GM21825 (cell line): ENCODE measurements around the gene METTL1.
"Not testable (repeated sequence)": the region's sequence is repeated elsewhere in the genome, so short reads cannot be mapped to it uniquely, and the experiment has no call there.

Experiments
- ATAC-seq: cut with Tn5 transposase; IDR thresholded peaks from one replicate; pipeline ENCODE4 v1.9.1; 2021; ENCODE audit warnings: mild to moderate bottlenecking, moderate library complexity; ENCODE audit not compliant: unreplicated experiment

The METTL1 gene

DNA sequence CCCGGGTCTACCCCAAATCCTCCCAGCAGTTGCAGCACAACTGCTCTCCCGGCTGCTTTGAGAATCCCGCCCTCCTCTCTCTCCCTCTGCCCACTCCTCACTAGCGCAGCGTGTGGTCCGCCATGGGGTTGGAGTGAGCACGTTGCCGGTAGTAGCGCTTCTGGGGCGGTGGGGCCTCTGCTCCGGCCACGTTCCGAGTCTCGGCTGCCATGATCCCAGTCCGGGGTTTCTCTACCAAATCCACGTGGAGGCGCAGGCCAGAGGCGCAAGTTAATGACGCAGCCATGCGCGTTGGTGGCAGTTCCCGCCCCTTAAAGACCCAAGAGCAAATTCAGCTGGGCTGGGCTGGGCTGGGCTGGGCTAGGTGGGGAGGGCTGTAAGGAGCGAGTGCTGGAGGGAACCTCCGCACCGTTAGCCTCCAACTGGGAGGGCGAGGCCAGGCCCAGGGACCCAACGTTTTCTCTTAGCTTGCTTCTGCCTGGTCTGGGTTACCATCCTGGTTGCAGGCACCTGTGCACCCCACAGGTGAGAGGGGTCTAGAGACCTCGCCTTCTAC is at the start of gene METTL1:
Gene METTL1, minus strand, starts transcription at position 233 of the 556 bp plus-strand sequence. Its CDS starts 22 bp downstream, at position 211.
- ATAC-seq = peak; percentile 86

DNA sequence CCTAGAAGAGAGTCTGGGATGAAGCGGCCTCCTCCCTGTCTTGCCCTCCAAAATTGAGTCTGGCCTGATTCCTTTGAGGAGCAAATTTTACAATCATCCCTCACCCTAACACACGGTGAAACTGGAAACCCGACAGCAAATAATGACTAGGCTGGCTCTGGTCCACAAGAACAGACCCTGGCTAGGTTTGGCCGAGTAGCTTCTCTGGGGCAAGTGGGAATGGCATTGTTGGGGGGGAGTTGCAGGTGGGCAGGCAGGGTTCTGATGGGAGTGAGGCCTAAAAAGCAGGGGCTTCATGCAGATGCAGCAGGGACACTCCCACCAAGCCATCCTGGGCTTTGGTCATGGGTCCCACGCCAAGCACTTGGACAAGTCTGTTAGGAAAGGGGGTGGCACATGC is 49.1 kb upstream of the METTL1 start:
- not testable (repeated sequence) for ATAC-seq

DNA sequence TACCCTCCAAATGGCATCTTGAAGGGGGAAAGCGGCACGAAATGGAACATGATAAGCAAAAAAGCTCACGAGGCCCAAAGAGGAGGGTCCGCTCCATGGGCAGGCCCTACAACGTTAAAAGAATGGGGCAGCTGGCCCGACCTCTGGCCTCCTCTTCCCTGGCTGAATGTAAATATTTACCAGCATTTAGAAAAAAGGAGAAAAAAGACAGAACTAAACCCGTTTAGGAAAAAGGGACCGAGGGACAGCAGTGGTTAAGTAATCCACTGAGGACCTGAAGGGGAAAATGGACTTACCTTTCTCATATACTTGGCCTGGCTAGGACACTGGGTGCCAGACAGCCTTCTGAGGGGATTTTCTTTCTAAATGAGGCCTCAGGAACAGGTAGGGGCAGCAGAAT is 48.2 kb upstream of the METTL1 start:
- not testable (repeated sequence) for ATAC-seq

DNA sequence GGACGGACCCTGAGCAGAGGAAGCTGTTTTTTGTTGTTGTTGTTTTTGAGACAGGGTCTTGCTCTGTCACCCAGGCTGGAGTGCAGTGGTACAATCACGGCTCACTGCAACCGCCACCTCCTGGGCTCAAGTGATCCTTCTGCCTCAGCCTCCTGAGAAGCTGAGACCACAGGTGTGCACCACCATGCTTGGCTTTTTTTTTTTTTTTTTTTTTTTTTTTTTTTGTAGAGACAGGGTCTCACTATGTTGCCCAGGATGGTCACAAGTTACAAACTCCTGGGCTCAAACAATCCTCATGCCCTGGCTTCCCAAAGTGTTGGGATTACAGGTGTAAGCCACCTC is 46.1 kb upstream of the METTL1 start:
- ATAC-seq = not testable (repeated sequence)

DNA sequence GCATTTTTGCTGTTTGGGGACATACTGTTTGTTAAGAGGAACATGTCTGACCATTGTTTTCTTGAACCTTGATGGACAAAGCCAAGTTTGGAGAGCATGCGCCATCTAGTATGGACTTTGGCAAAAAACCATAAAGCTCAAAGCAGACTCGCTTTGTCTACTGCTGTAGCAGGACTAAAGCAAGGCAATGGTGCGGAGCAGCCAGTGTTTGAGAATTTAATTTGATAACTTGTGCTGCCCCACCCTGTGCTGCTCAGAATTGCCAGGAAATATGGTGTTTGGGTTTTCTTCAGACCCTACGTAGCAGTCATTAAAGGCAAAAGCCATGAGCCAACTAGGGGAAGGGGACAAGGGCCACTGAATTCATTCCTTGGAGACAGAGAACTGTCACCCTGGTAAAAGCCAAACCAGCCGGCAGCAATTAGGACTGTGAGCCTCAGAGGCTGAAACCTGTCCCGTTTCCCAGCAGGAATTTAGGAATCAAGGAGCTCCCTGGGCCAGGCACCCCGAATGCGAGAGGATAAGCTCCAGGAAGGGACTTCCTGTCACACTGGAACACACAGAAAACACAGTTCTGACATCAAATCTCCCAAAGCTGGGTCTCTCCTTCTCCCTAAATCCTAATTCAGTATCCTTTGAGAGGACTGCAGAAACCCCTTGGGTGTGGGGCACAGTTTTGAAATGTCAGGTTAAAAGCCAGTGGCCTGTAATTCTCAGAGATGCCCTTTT is 45.5 kb upstream of the METTL1 start:
- ATAC-seq = no peak

DNA sequence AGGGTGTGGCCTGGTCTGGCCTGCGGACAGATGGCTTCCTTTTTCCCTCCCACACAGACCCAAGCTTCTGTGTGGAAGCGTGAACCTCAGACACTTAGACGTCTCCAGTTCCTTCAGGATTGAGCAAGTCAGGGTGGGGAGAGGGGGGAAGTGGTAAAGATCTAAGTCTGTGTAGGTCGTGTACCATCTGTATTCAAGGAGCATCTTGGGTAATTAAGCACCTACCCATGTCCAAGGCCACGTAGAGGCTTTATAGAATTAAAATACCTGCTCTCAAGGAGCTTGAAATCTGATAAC is 44.9 kb upstream of the METTL1 start:
- ATAC-seq = no peak

DNA sequence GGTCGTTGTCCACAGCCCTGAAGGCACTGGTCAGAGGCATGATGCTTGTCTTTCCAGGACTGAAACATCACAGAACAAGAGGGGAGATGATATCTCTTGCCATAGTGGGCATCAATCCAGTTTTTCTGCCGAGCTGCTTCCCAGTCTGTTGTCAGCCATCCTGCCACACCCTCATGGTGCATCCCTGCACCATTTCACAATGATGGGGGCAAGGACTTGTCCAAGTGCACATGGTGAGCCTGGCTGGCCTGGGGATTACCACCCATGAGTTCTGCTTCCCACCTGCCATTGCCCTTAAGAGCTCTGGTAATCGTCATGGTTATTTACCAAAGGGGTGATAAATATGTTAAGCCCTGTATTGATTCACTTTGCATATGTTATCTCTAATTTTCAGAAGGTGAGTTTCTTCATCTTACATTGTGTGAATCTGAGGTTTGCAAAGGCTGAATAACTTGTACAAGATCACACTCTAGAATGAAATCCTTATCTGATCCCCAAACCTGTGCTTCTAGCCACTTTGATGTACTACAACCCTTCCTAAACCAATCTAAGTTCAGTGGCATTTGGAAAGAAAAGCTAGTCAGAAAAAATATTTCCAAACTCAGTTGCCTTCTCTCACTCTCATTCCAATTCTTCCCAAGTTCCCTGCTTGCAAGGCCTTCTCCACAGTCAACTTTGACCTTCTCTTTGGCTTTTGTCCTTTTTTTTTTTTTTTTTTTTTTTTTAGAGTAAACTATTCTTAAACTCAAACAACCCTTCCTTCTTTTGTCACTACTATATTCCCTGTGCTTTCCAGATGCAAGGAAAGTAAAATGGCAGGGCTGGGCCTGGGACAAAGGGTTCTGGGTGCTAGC is 44.3 kb upstream of the METTL1 start:
- no peak for ATAC-seq

DNA sequence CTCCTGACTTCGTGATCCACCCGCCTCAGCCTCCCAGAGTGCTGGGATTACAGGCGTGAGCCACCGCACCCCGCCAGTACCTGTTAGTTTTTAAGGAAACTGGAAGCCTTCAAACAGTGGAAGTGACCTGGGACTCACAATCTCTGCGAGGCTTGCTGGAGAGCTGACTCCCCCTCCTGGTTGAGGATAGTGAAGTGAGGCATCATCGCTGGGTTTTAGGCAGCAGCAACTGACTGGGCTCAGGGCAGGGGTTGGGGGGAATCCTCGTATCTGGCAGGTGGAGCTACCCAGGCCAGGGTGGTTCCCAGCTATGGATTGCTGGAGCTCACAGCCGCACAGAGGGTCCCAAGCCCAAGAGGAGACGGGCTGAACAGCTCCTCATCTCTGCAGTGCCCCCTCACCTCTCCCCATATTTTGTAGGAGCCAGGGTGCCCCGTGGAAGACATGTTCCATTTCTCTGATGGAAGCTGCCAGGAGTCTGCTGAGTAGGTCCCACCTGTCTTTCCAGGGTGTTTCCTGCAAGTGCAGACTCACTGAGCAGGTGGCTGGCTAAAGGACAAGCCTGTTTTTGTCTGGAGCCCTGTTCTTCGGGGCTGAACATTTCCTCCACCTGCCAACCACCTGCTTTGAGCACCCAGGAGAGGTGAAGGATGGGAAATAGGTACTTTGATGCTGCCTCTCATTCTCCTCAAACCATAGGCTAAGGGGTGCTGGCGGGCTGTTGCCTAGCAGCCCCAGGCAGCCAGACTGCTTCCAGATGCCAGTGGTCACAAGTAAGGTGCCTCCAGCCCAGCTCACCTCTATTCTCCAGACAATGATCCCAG is 43.5 kb upstream of the METTL1 start:
- no peak for ATAC-seq

DNA sequence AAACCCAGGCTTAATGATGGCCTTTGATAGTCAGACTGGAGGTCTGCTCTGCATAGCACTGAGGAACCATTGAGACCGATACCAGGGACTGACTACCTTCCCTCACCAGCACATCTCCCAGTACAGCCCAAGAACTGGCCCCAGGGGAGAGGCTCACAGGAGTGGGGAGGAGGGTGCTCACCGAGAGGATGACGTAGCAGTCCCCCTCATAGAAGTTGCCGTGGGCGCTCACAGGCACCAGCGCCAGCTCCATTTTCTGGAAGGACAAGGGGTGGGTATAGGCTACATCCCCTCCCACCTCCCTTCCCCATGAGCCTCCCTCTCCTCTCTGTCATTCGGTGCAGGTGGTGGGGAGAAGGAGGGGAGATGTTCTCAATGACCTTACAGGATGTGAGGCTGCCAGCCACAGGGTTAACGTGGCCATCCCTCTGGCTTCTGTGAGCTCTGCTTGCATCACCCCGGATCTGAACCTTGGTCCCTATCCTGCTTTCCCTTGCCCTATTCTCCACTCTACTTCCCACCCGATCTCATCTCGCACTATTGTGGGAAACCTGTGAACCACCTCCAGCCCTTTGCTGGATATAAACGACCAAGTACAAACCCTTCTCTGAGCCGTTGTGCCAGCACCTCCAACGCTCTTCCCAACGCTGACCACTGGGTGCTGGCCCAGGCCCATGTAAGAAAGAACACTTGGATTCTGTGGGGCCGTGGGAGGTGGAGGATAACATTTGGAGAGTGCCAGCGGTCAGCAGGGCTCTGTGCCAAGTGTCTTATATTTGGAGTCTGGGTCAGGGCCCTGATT is 42.3 kb upstream of the METTL1 start:
- no peak for ATAC-seq

DNA sequence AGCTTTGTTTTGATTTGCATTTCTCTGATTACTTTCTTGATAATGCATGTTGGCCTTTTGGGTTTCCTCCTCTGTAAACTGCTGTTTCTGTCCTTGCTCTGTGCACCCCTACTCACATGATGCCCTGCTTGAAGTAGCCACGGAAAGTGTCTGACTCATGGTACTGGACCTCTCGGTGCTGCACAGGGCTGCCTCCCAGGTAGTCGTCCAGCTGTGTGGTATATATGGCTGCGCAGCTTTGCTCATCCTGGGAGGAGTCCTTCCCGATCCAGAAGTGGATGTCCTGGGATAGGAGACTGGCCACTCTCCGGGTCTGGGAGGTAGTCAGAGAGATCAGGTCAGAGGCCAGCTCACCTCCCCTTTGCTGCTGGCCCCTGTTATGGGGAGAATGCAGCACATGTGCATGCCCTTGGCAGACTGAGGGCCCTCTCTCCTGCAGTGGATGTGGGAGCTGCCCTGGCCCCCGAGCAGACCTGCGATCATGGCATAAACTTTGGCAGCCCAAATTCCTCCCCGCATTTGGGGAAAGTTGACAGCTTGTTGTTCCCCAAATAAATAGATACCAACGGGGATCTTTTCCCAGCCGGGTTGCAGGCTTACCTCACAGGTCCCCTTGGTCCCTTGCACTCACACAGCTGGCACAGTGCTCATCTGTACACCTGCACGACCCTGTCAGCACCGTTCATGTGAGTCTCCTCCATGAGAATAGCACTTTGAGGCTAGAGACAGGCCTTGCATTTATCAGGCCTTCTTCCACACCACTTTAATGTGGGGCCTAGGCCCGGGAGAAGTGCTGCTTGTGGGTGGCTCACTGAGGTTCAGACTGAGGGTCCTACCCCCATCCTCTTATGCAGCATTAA is 41.4 kb upstream of the METTL1 start:
- no peak for ATAC-seq

DNA sequence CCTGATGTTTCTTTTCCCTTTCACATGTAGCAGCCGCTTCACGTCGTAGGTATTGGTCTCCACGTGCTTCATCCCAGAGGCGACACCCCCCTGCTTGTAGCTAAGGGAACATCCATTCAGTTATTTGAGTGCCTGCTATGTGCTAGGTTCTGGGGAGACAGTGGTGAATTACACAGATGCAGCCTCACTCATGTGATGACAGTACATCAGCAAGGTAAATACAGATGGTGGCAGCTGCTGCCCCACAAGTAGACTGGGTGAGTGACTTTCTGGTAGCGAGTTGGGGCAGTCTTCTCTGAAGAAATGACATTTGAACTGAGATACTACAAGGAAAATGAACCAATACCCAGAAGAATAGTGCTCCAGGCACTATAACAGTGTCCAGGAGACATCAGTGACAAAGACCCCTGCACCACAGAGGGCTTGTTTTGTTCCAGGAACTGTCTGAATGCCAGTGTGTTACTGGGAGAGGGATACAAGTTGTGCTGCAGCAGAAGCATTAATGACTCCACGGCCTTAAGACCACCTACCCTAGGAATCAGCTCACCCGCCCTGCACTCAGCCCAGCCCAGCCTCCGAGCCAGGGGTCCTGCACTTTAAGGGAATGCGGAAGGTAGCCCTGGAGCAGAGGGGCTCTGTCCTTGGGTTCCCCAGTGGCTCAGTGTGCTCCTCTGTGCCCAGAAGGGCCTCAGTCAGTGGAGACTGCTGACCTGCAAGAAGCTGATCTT is 39.3 kb upstream of the METTL1 start:
- no peak for ATAC-seq

DNA sequence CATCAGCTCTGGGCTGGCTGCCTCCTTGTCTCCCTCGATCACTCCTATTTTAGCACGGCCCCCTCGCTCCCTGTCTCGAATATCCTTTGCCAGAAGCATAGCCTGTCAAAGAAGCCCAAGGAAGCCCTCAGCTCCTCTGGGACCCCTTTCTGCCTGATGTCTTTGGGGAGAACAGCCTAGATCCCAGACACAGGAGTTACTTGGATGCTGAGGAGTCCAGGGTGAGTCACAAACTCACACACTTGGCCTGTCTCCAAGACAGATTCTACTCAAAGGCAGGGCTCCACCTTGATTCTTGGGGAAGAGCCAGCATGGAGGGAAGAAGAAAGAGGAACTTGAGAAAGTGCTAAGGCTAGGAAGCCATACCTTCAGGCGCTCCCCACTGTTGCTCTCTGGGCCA is 38.5 kb upstream of the METTL1 start:
- no peak for ATAC-seq

DNA sequence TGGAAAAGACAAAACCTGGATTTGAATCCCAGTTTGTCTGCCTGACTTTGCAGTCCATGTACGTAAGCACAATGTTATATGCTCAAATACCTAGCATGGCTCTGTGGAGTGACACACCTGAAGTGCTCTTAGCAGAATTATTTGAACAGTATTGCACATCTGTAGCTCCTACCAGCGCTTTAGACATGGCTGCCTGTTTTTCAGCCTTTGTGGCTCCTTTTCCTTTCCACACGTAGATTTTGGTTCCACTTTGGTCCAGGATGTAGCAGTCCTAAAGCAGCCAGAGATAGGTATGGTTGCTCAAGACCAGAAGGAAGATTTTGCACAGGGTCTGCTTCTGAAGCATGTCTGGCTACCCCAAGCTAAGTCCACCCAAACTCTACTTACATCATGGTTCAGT is 37.5 kb upstream of the METTL1 start:
- no peak for ATAC-seq

DNA sequence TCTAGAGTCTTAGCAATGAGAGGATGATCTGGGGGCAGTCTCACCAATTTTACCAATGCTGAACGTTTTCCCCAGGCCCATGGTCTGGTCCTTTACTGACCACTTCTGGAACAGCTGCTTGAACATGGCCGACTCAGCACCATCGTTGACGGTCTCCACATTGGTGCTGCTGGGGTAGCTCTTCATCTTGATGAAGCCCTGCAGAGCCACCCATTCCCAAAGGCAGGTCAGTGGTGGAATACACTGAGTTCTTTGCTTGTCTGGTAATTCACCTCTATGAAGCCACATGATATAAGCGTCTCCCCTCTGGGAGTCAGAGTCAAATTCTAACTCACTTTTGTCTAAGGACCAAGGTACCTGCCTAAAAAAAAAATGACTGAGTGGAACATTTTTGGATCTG is 36.4 kb upstream of the METTL1 start:
- no peak for ATAC-seq

DNA sequence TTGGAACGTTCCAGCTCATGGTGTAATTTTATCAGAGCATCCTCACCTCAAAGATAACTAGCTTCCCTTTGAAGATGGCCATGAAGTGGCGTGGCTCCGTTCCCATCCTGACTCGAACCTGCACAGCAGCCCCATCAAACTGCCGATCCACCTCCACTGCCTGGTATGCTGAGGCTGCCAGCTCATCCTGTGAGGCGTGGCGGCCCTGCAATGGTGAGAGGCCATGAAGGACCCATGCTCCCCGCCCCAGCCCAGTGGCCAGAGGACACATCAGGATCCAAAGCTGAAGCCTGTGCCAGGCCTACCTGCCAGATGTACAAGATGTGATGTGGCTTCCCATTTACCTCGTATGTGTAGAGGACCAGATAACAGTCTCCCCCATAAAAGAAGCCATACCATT is 35.4 kb upstream of the METTL1 start:
- no peak for ATAC-seq

DNA sequence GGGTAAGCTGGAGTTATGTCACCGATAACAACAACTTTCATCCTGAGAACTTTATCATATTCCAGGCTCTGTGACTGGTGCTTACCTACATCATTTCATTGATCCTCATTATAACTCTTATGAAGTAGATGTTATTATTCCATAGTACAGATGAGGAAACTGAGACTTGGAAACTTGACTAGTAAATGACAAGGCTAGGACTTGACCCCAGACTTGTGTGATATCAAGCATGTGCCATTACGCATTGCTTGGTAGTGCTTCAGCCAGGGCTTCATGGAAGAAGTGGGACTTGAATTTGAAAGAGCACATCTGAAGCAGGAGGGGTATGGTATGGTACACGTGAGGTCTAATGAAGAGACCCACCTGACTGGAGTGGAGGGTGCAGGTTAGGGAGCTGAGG is 34.8 kb upstream of the METTL1 start:
- no peak for ATAC-seq

DNA sequence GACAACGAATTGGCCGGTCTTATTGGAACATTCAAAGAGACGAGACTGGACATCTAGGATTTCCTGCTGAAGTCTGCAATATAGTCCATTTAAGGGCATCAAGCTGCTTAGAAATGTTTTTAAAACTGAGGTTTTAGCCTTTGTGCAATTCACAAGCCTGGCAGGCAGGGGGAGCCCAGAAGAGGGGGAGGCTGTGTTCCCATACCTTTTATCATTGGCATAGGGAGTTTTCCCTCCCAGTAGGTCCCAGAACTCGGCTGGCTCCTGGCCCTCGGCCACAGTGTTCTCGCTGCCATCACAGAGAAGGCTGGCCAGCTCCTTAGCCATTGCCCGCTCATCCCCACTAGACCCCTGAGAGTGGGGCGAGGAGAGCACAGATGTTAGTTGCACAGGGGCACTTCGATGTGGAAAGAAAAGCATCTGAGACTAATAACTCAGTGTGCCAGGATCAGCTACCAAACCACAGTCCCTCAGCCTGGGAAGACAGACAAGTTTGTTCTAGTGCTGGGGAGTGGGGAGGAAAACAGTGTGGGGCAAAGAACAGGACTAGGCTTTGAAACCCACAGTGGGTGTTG is 31.5 kb upstream of the METTL1 start:
- ATAC-seq = no peak

DNA sequence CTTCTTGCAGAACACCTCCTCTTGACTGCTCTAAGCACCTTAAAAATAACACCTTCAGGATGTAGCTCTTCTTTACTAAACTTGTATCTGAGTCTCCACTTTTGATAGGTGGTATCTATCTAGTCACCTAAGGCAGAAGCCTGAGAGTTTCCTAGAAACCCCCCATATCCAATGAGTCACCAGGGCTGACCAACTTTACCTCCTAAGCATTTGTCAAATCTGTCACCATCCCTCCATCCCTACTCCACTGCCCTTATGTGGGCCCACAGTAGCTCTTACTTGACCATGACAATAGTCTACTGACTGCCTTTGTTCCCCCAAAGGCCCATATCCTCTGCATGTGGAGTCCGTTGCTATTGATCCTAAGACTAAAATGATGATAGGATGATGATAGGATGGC is 30.7 kb upstream of the METTL1 start:
- no peak for ATAC-seq

DNA sequence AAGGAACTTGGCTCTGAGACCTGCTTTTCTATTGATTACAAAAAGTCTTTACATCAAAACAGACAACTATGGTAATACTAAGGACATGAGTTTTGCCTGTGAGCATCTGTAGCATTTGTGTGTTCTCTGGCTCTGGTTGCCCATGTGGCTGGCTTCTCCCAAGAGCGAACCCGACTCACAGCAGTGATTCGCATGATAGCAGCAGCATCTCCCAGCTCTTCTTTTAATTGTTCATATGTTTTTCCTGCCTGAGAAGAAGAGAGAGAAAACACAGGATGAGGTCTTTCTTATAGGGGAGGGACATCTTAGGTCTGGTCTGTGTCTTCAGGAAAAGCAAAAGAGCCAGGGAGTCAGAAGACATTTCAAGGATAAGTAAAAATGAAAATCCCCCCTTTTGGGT is 29.1 kb upstream of the METTL1 start:
- no peak for ATAC-seq
